22Rv1 (cell line): ENCODE results near the gene LRRC73.
A peak's percentile ranks its signal among the peaks of the same experiment; 100 is the strongest.

ENCODE experiments used
- H3K27ac ChIP-seq: fragments of 450-650 bp; 2 replicates; pipeline ENCODE4 v1.5.1; 2017
- CTCF ChIP-seq: fragments of 450-650 bp; IDR thresholded peaks from 2 replicates; pipeline ENCODE4 v1.5.1; 2017; ENCODE audit warnings: mild to moderate bottlenecking
- ZFX ChIP-seq: fragments of 450-650 bp; IDR thresholded peaks from 2 replicates; pipeline ENCODE4 v1.6.1; 2017; ENCODE audit warnings: antibody characterized with exemption, borderline replicate concordance

The LRRC73 gene

GRCh38 chr6:43516697-43517504, 6.8 kb upstream of the LRRC73 start, which contains the start of the genes POLR1C and YIPF3:
Gene POLR1C, plus strand, starts transcription at chr6:43517089. Its CDS starts 21 bp downstream, at chr6:43517110.
Gene YIPF3, minus strand, starts transcription at chr6:43516926. Its CDS starts 119 bp downstream, at chr6:43516807.
- TF ChIP-seq CTCF (no peak), ZFX (no peak)
- peak within 1 kb of the TSS; percentile 68 for H3K27ac ChIP-seq

GRCh38 chr6:43516367-43516696, 6.2 kb upstream of the LRRC73 start:
- peak overlapping the region; percentile 68 for H3K27ac ChIP-seq
- TF ChIP-seq ZFX, result no peak
- TF ChIP-seq CTCF, result no peak

DNA sequence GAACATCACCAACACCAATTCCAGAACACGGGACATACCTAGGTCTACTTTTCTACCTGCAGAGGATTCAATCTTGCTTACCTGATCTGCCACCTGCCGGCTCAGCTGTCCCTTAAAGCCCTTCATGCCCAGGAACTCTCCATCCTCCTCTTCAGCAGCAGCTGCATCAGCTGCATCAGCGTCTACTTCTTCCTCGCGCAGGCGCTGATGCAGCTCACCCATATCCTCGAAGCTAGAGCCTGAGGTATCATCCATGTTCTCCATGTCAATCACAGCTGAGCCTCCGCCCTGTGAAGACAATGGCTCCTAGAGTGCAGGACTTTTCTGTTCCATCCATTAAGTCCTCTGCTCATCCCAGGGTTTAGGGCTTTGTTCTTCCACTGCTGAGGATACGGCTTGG, 5.7 kb upstream of the LRRC73 start:
- TF ChIP-seq CTCF (no peak), ZFX (no peak)

GRCh38 chr6:43511824-43512415, 1.8 kb upstream of the LRRC73 start:
- no peak for TF ChIP-seq CTCF
- TF ChIP-seq ZFX, result no peak
- H3K27ac ChIP-seq, result peak overlapping the region; percentile 93

More for the DNA sequence above, 5.7 kb upstream of the LRRC73 start:
- peak overlapping the region; percentile 68; the same call in 1 of the 2 replicates for H3K27ac ChIP-seq

DNA sequence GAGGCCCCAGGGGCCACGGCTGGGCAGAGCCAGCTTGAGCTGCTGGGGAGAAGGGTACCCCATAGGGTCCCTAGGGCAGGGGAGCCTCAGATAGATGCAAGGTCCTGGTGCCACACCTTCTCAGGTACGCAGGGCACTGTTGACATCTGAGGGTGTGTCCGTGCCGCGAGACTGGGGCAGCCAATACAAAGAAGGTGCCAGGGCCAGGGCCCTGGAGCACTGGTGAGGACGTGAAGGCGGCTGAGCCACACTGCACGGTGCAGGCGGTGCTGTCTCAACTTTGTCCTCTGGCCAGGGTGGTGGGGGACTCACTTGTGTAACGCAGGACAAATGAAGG, 649 bp upstream of the LRRC73 start:
- no peak for TF ChIP-seq ZFX
- TF ChIP-seq CTCF, result no peak

GRCh38 chr6:43509142-43509983, 783 bp downstream of the LRRC73 start:
- TF ChIP-seq CTCF (no peak), ZFX (no peak)
- H3K27ac ChIP-seq, result peak overlapping the region; percentile 93

More for the DNA sequence above, 649 bp upstream of the LRRC73 start:
- peak overlapping the region; percentile 93 for H3K27ac ChIP-seq
